ENCODE data around the gene TTLL10. TPM values are rescaled to one million over a fixed set of nuclear protein-coding genes. Genes with fewer than 3 reads are reported as not detected.

The TTLL10 gene
- total and polyA plus RNA-seq, 10 donors, result 0.02 to 0.34 (median 0.10) TPM; not detected in 6

GRCh38 chr1:1210726-1211540 is 37.3 kb downstream of the TTLL10 start:
- H3K9me3 ChIP-seq, result no peaks in the 10 kb centered on the region
- H3K4me3 ChIP-seq, result no peak overlapping the region
- peaks cover 61 to 99% (median 80%) of the 10 kb centered on the region in 6 donors for H3K4me1 ChIP-seq
- peaks cover 0 to 73% (median 20%) of the 10 kb centered on the region in 7 donors for H3K27me3 ChIP-seq (replicated peaks in 1 of 7)
- TF ChIP-seq CTCF (IDR thresholded peaks at IDR 0.05 in 8 of 11, conservative IDR thresholded peaks at IDR 0.05 in 3 of 11) (no peak), POLR2AphosphoS5 (IDR thresholded peaks at IDR 0.05) (no peak), POLR2A (IDR thresholded peaks at IDR 0.05) (no peak)
- DNase-seq, result peak; percentile 73
- intact Hi-C loops (cut with DNase I; ENCODE audit: low total_unique reads), result no loop called here
- WGBS, 5 donors, result 89 to 96% (median 93%) methylated on average over 26 to 31 of the region's 31 CpGs
- no peak overlapping the region for H3K27ac ChIP-seq
- H3K36me3 ChIP-seq, result peaks cover 0 to 14% (median under 1%) of the 10 kb centered on the region in 6 donors

- H3K27ac ChIP-seq, result peak overlapping the region in 4 of 8 donors; percentile 75 to 82 (median 79)
- H3K27me3 ChIP-seq (replicated peaks in 1 of 7), result peaks cover 0 to 65% (median 12%) of the 10 kb centered on the region in 7 donors
- peaks cover 0 to 22% (median 6%) of the 10 kb centered on the region in 6 donors for H3K36me3 ChIP-seq
- 78 to 90% (median 83%) methylated on average over 20 to 28 of the region's 28 CpGs for WGBS, 5 donors
- peaks cover 54 to 99% (median 73%) of the 10 kb centered on the region in 6 donors for H3K4me1 ChIP-seq
- H3K9me3 ChIP-seq, result no peaks in the 10 kb centered on the region
- intact Hi-C loops (cut with DNase I; ENCODE audit: low total_unique reads), result no loop called here
- H3K4me3 ChIP-seq, result peak overlapping the region in 5 of 8 donors; percentile 4 to 64 (median 40)
- TF ChIP-seq CTCF (IDR thresholded peaks at IDR 0.05 in 8 of 11, conservative IDR thresholded peaks at IDR 0.05 in 3 of 11) (no peak), POLR2AphosphoS5 (IDR thresholded peaks at IDR 0.05) (no peak), POLR2A (IDR thresholded peaks at IDR 0.05) (no peak)
- peak; percentile 73 for DNase-seq
Measured at GRCh38 chr1:1211541-1212441, 38.1 kb downstream of the TTLL10 start.

GRCh38 chr1:1212780-1213344 is 39.2 kb downstream of the TTLL10 start:
- Histone ChIP-seq H3K4me1 (peaks cover 45 to 91% (median 65%) of the 10 kb centered on the region in 6 donors), H3K36me3 (peaks cover 0 to 33% (median 17%) of the 10 kb centered on the region in 6 donors), H3K27me3 (replicated peaks in 1 of 7) (peaks cover 0 to 54% (median 4%) of the 10 kb centered on the region in 7 donors), H3K27ac (peak overlapping the region in 7 of 8 donors; percentile 32 to 82 (median 75)), H3K4me3 (peak overlapping the region; percentile 22 to 64 (median 36)), H3K9me3 (no peaks in the 10 kb centered on the region)
- WGBS, 5 donors, result 0 to 2% (median 1%) methylated on average over 14 to 24 of the region's 24 CpGs
- peak; percentile 92 for DNase-seq
- intact Hi-C loops (cut with DNase I; ENCODE audit: low total_unique reads), result no loop called here
- no peak for TF ChIP-seq CTCF (IDR thresholded peaks at IDR 0.05 in 8 of 11, conservative IDR thresholded peaks at IDR 0.05 in 3 of 11)
- no peak for TF ChIP-seq POLR2A (IDR thresholded peaks at IDR 0.05)
- TF ChIP-seq POLR2AphosphoS5 (IDR thresholded peaks at IDR 0.05), result peak; percentile 72 to 85 (median 81)

All from spleen (tissue), 11 donors.